Measurements from ENCODE around the gene HSH2D.

- TF ChIP-seq CTCF (IDR thresholded peaks at IDR 0.05) (no peak), POLR2A (IDR thresholded peaks at IDR 0.05) (no peak), EP300 (IDR thresholded peaks at IDR 0.05) (no peak), POLR2AphosphoS5 (IDR thresholded peaks at IDR 0.05) (no peak)
Observed at GRCh38 chr19:16167055-16167454, 23.6 kb downstream of the HSH2D start.
